Measurements from ENCODE around the gene NLGN1.

GRCh38 chr3:173501931-173502489 lies 104.5 kb downstream of the NLGN1 start:
- TF ChIP-seq SIN3A (IDR thresholded peaks at IDR 0.05; ENCODE audit: borderline replicate concordance in 2 of 2, control insufficient read depth in 1 of 2, low read depth in 2 of 2, low read length in 2 of 2) (no peak), NFE2 (IDR thresholded peaks at IDR 0.05; ENCODE audit: low read depth) (no peak), BHLHE40 (IDR thresholded peaks at IDR 0.05; ENCODE audit: low read length) (no peak), ZBTB33 (CRISPR knock-in tag; IDR thresholded peaks at IDR 0.05) (no peak), RERE (CRISPR knock-in tag; IDR thresholded peaks at IDR 0.05; ENCODE audit: borderline replicate concordance) (no peak)
- TF ChIP-seq, protein P1, sequence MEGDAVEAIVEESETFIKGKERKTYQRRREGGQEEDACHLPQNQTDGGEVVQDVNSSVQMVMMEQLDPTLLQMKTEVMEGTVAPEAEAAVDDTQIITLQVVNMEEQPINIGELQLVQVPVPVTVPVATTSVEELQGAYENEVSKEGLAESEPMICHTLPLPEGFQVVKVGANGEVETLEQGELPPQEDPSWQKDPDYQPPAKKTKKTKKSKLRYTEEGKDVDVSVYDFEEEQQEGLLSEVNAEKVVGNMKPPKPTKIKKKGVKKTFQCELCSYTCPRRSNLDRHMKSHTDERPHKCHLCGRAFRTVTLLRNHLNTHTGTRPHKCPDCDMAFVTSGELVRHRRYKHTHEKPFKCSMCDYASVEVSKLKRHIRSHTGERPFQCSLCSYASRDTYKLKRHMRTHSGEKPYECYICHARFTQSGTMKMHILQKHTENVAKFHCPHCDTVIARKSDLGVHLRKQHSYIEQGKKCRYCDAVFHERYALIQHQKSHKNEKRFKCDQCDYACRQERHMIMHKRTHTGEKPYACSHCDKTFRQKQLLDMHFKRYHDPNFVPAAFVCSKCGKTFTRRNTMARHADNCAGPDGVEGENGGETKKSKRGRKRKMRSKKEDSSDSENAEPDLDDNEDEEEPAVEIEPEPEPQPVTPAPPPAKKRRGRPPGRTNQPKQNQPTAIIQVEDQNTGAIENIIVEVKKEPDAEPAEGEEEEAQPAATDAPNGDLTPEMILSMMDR (IDR thresholded peaks at IDR 0.05 in 2 of 3, conservative IDR thresholded peaks at IDR 0.05 in 1 of 3; ENCODE audit: insufficient read depth in 2 of 3, low read depth in 1 of 3, low read length in 3 of 3), result no peak
